Measurements from ENCODE around the gene NAA30. TPM values are rescaled to one million over a fixed set of nuclear protein-coding genes. Genes with fewer than 3 reads are reported as not detected.

Gene NAA30
- total RNA-seq, 1 experiment from 2014 or later, result 13.1 TPM

DNA sequence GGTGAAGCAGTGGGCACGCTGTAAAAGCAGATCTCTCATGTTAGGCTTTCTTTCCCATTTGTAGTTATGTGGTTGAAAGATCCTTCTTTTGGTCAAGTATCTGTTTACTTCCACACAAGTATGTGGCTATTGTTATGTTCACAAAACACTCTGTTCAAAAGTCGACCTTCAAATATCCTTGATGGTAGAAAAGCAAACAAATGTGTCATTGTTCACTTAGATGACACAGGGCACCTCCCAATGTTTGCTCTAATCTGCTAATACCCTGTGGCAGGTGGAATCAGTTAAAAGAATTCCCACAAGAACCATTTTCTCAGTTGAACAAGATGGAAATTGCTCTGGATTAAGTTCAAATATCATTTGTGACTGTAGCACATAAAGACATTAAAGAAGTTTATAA is 43.6 kb upstream of the NAA30 start:
- Histone ChIP-seq H3K36me3 (ENCODE audit: control insufficient read depth, insufficient read depth, low read length) (no peaks in the 10 kb centered on the region), H3K27me3 (ENCODE audit: control insufficient read depth, insufficient read depth, low read length) (no peaks in the 10 kb centered on the region), H3K4me3 (ENCODE audit: low read depth in 2 of 2, low read length in 2 of 2) (no peak overlapping the region), H3K27ac (ENCODE audit: low read length) (no peak overlapping the region), H3K9me3 (ENCODE audit: control insufficient read depth, insufficient read depth, low read depth, low read length) (no peaks in the 10 kb centered on the region), H3K4me1 (ENCODE audit: control insufficient read depth, insufficient read depth, low read length) (no peaks in the 10 kb centered on the region)
- in situ Hi-C loops (cut with HindIII; ENCODE audit: low pct_unique_long_range_greater_than_20kb, low sequenced_read_pairs) (no loop called here), intact Hi-C loops (cut with micrococcal nuclease; ENCODE audit: unreplicated experiment) (no loop called here)
- ChIA-PET POLR2A (no interaction called here), CTCF (no interaction called here)
- no TSS peak for BruUV-seq (replicated peaks)
- no peak for ATAC-seq
- no peak for TF ChIP-seq POLR2AphosphoS5 (IDR thresholded peaks at IDR 0.05; ENCODE audit: low read depth, low read length)
- TF ChIP-seq, protein P1, sequence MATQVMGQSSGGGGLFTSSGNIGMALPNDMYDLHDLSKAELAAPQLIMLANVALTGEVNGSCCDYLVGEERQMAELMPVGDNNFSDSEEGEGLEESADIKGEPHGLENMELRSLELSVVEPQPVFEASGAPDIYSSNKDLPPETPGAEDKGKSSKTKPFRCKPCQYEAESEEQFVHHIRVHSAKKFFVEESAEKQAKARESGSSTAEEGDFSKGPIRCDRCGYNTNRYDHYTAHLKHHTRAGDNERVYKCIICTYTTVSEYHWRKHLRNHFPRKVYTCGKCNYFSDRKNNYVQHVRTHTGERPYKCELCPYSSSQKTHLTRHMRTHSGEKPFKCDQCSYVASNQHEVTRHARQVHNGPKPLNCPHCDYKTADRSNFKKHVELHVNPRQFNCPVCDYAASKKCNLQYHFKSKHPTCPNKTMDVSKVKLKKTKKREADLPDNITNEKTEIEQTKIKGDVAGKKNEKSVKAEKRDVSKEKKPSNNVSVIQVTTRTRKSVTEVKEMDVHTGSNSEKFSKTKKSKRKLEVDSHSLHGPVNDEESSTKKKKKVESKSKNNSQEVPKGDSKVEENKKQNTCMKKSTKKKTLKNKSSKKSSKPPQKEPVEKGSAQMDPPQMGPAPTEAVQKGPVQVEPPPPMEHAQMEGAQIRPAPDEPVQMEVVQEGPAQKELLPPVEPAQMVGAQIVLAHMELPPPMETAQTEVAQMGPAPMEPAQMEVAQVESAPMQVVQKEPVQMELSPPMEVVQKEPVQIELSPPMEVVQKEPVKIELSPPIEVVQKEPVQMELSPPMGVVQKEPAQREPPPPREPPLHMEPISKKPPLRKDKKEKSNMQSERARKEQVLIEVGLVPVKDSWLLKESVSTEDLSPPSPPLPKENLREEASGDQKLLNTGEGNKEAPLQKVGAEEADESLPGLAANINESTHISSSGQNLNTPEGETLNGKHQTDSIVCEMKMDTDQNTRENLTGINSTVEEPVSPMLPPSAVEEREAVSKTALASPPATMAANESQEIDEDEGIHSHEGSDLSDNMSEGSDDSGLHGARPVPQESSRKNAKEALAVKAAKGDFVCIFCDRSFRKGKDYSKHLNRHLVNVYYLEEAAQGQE (IDR thresholded peaks at IDR 0.05; ENCODE audit: insufficient read depth in 1 of 2, low read depth in 2 of 2, low read length in 1 of 2), result no peak
- TF ChIP-seq SIN3A (IDR thresholded peaks at IDR 0.05; ENCODE audit: borderline replicate concordance, insufficient read depth, low read depth, low read length), result no peak
- TF ChIP-seq, protein P2, sequence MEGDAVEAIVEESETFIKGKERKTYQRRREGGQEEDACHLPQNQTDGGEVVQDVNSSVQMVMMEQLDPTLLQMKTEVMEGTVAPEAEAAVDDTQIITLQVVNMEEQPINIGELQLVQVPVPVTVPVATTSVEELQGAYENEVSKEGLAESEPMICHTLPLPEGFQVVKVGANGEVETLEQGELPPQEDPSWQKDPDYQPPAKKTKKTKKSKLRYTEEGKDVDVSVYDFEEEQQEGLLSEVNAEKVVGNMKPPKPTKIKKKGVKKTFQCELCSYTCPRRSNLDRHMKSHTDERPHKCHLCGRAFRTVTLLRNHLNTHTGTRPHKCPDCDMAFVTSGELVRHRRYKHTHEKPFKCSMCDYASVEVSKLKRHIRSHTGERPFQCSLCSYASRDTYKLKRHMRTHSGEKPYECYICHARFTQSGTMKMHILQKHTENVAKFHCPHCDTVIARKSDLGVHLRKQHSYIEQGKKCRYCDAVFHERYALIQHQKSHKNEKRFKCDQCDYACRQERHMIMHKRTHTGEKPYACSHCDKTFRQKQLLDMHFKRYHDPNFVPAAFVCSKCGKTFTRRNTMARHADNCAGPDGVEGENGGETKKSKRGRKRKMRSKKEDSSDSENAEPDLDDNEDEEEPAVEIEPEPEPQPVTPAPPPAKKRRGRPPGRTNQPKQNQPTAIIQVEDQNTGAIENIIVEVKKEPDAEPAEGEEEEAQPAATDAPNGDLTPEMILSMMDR (IDR thresholded peaks at IDR 0.05), result no peak
- TF ChIP-seq TCF7L2 (IDR thresholded peaks at IDR 0.05; ENCODE audit: low read depth, low read length), result no peak
- DNase-seq (ENCODE audit: low read depth, low spot score), result no peak

DNA sequence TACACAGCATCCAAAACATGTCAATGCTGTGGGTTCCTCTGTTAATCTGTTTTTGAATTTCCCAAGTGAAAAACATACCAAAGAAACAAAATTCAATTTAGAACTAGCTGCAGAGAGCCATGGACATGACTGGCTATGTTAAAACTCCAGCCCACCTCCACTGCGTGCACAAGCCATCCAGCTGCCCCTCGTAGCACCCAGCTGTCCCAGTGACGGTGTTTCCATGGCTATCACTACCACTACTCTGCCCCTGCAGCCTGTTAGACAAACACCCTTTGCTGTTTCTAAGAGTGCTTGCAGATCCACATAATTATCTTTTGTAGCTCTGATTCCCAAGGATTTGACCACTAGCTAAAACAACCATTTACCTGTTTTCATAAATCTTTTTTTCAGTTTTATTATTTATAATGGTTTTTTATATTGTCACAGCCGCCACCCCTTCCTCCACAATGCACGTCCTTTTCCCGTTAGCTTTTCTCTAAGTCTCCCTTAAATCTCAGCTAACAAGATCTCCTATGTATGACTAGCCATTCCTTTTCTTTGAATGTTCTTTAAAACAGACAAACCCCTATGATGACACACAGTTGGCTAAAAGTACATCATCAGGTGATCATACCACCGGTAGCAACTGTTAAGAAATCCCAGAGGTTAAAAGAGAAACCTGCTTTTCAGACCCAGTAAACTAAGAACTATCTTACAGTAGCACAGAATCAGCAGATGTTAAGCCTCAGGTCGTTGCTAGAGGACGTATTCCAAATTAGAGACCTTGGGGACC is 37.8 kb upstream of the NAA30 start:
- no peaks in the 10 kb centered on the region for H3K9me3 ChIP-seq (ENCODE audit: control insufficient read depth, insufficient read depth, low read depth, low read length)
- CTCF ChIA-PET, result no interaction called here
- no peaks in the 10 kb centered on the region for H3K27me3 ChIP-seq (ENCODE audit: control insufficient read depth, insufficient read depth, low read length)
- no peak overlapping the region for H3K27ac ChIP-seq (ENCODE audit: low read length)
- TF ChIP-seq SIN3A (IDR thresholded peaks at IDR 0.05; ENCODE audit: borderline replicate concordance, insufficient read depth, low read depth, low read length) (no peak), TCF7L2 (IDR thresholded peaks at IDR 0.05; ENCODE audit: low read depth, low read length) (no peak), POLR2AphosphoS5 (IDR thresholded peaks at IDR 0.05; ENCODE audit: low read depth, low read length) (no peak)
- TF ChIP-seq, protein P1 (IDR thresholded peaks at IDR 0.05; ENCODE audit: insufficient read depth in 1 of 2, low read depth in 2 of 2, low read length in 1 of 2), result no peak
- TF ChIP-seq, protein P2 (IDR thresholded peaks at IDR 0.05), result no peak
- no peak for DNase-seq (ENCODE audit: low read depth, low spot score)
- H3K4me1 ChIP-seq (ENCODE audit: control insufficient read depth, insufficient read depth, low read length), result no peaks in the 10 kb centered on the region
- POLR2A ChIA-PET, result no interaction called here
- intact Hi-C loops (cut with micrococcal nuclease; ENCODE audit: unreplicated experiment) (no loop called here), in situ Hi-C loops (cut with HindIII; ENCODE audit: low pct_unique_long_range_greater_than_20kb, low sequenced_read_pairs) (no loop called here)
- no peak overlapping the region for H3K4me3 ChIP-seq (ENCODE audit: low read depth in 2 of 2, low read length in 2 of 2)
- H3K36me3 ChIP-seq (ENCODE audit: control insufficient read depth, insufficient read depth, low read length), result no peaks in the 10 kb centered on the region
- no TSS peak for BruUV-seq (replicated peaks)
- no peak for ATAC-seq

Measured in Panc1 (cell line).